HCT116 (cell line): ENCODE measurements around the gene ACER2. TPM values are rescaled to one million over a fixed set of nuclear protein-coding genes. Genes with fewer than 3 reads are reported as not detected.

ENCODE experiments used
- ATAC-seq: fragments of 200-7000 bp; cut with Tn5 transposase; 2 replicates; pipeline ENCODE4 v1.9.1; 2020; ENCODE audit warnings: mild to moderate bottlenecking, moderate library complexity
- BruUV-seq: library from RNA; stranded (reverse); fragments of 400-500 nt; replicated peaks from 2 replicates; lab custom pipeline; 2021; lab: Mats Ljungman, UMichigan
- CTCF ChIA-PET: fragments of 300-600 bp; sonication (Branson Sonifier 250); formaldehyde crosslinking; loops from one replicate; lab custom pipeline; 2021; ENCODE audit warnings: antibody characterized with exemption; lab: Charles Lee
- POLR2A ChIA-PET: fragments of 300-600, 350-600 bp; sonication (Branson Sonifier 250); formaldehyde crosslinking; loops from one replicate; lab custom pipeline; 2021; ENCODE audit warnings: antibody characterized with exemption; lab: Charles Lee
- RAD21 ChIA-PET, 2 experiments: fragments of 300-600 bp; sonication (Branson Sonifier 250); formaldehyde crosslinking; loops; one replicate each; lab custom pipeline; 2023; ENCODE audit warnings: low total read pairs in 2 of 2; ENCODE audit not compliant: uncharacterized antibody in 2 of 2, unreplicated experiment in 2 of 2, low non-redundant PET in 1 of 2; lab: Charles Lee
- DNase-seq: peaks from one replicate; pipeline ENCODE4 v3.0.0-alpha.2; 2010; ENCODE audit warnings: low read depth, low spot score
- H2AFZ ChIP-seq: fragments of 200-600 bp; shearing (Covaris generic), sonication (generic); 2 replicates; pipeline ENCODE4 v1.6.1; 2017; ENCODE audit warnings: low read depth, mixed run types, mixed read lengths, antibody characterized with exemption, low read length; ENCODE audit not compliant: poor library complexity, severe bottlenecking
- H3K27ac ChIP-seq: 2 replicates; pipeline ENCODE4 v1.5.1; 2012; ENCODE audit warnings: low read depth, low read length
- H3K27me3 ChIP-seq: fragments of 200-600 bp; sonication (generic); 2 replicates; pipeline ENCODE4 v1.6.1; 2016; ENCODE audit warnings: mixed run types, low read length, mixed read lengths; ENCODE audit not compliant: insufficient read depth
- H3K36me3 ChIP-seq, 2 experiments: fragments of 200-500 bp in 1 of 2; fragments of 200-600 bp in 1 of 2; sonication (Bioruptor generic) in 1 of 2; sonication (generic) in 1 of 2; 2 replicates each; pipeline versions ENCODE4 v1.5.1 to v1.6.1; 2014 to 2016; ENCODE audit warnings: low read length in 2 of 2, inconsistent platforms in 1 of 2, mixed read lengths in 1 of 2, mixed run types in 1 of 2; ENCODE audit not compliant: insufficient read depth in 2 of 2, control insufficient read depth in 1 of 2
- H3K4me1 ChIP-seq, 2 experiments: fragments of 200-600 bp in 1 of 2; sonication (generic) in 1 of 2; 2 replicates each; pipeline versions ENCODE4 v1.5.1 to v1.6.1; 2012 to 2017; ENCODE audit warnings: low read length in 2 of 2, inconsistent platforms in 1 of 2, mild to moderate bottlenecking in 1 of 2, mixed read lengths in 1 of 2, mixed run types in 1 of 2, moderate library complexity in 1 of 2; ENCODE audit not compliant: insufficient read depth in 2 of 2, control insufficient read depth in 1 of 2
- H3K4me2 ChIP-seq: fragments of 200-600 bp; sonication (generic); 2 replicates; pipeline ENCODE4 v1.6.1; 2017; ENCODE audit warnings: mixed run types, low read length, mixed read lengths
- H3K4me3 ChIP-seq, 2 experiments: fragments of 200-600 bp in 1 of 2; sonication (generic) in 1 of 2; replicated peaks in 1 of 2; 2 replicates each; pipeline ENCODE4 v1.5.1; 2011 to 2016; ENCODE audit warnings: low read length in 2 of 2, control low read depth in 1 of 2, low read depth in 1 of 2, mild to moderate bottlenecking in 1 of 2, mixed read lengths in 1 of 2, mixed run types in 1 of 2
- H3K79me2 ChIP-seq: fragments of 200-600 bp; sonication (generic); 2 replicates; pipeline ENCODE4 v1.6.1; 2017; ENCODE audit warnings: mild to moderate bottlenecking, mixed run types, low read length, moderate library complexity, mixed read lengths; ENCODE audit not compliant: insufficient read depth
- H3K9ac ChIP-seq: fragments of 200-600 bp; sonication (generic); 2 replicates; pipeline ENCODE4 v1.6.1; 2016; ENCODE audit warnings: low read length, mixed read lengths
- H3K9me2 ChIP-seq: fragments of 200-600 bp; sonication (generic), shearing (Covaris generic); 2 replicates; pipeline ENCODE4 v1.6.1; 2017; ENCODE audit warnings: mixed run types, mild to moderate bottlenecking, moderate library complexity; ENCODE audit not compliant: insufficient read depth
- H3K9me3 ChIP-seq, 2 experiments: fragments of 200-500 bp in 1 of 2; fragments of 200-600 bp in 1 of 2; sonication (Bioruptor generic) in 1 of 2; sonication (generic) in 1 of 2; 2 replicates each; pipeline ENCODE4 v1.6.1; 2014 to 2017; ENCODE audit warnings: low read length in 2 of 2, mixed read lengths in 2 of 2, inconsistent platforms in 1 of 2, low read depth in 1 of 2, mild to moderate bottlenecking in 1 of 2, mixed run types in 1 of 2, moderate library complexity in 1 of 2; ENCODE audit not compliant: control insufficient read depth in 1 of 2, insufficient read depth in 1 of 2
- H4K20me1 ChIP-seq: fragments of 200-600 bp; sonication (generic), shearing (Covaris generic); 2 replicates; pipeline ENCODE4 v1.6.1; 2017; ENCODE audit warnings: mixed run types, mild to moderate bottlenecking, moderate library complexity; ENCODE audit not compliant: insufficient read depth
- CTCF ChIP-seq, 3 experiments: fragments of 200-600 bp in 1 of 3; sonication (generic) in 1 of 3; IDR thresholded peaks in 2 of 3; conservative IDR thresholded peaks in 1 of 3; 2 replicates each; pipeline ENCODE4 v1.5.1; 2012 to 2017; ENCODE audit warnings: low read depth in 2 of 3, low read length in 2 of 3, antibody characterized with exemption in 1 of 3, borderline replicate concordance in 1 of 3, control low read depth in 1 of 3, mild to moderate bottlenecking in 1 of 3, mixed read lengths in 1 of 3, mixed run types in 1 of 3, moderate library complexity in 1 of 3; ENCODE audit not compliant: insufficient read depth in 1 of 3
- RAD21 ChIP-seq: IDR thresholded peaks from 2 replicates; pipeline ENCODE4 v1.6.1; 2012; ENCODE audit warnings: low read depth, mild to moderate bottlenecking
- SRF ChIP-seq: IDR thresholded peaks from 2 replicates; pipeline ENCODE4 v1.6.1; 2012; ENCODE audit warnings: low read depth
- YY1 ChIP-seq: IDR thresholded peaks from 2 replicates; pipeline ENCODE4 v1.6.1; 2011; ENCODE audit warnings: low read length, low read depth, moderate library complexity, mild to moderate bottlenecking; ENCODE audit not compliant: insufficient replicate concordance; ENCODE audit errors: extremely low read depth
- intact Hi-C: fragments of 100-400 bp; cut with micrococcal nuclease; formaldehyde crosslinking; loops from 2 replicates; pipeline ENCODE4 v1.10.0; 2022
- total RNA-seq: library from RNA; stranded (reverse); gene quantifications from one replicate; pipeline ENCODE4 v1.2.1, GENCODE V29; 2021; ENCODE audit not compliant: unreplicated experiment

Gene ACER2
- total RNA-seq, 1 experiment from 2014 or later, result 4.3 TPM

GRCh38 chr9:19490269-19490668 lies 81.5 kb downstream of the ACER2 start:
- no TSS peak for BruUV-seq

GRCh38 chr9:19490828-19491227 lies 82.0 kb downstream of the ACER2 start:
- intact Hi-C loops, result loop anchor here (5.0 kb wide), 1 partner anchor 151 kb away; no protein-coding TSS in a partner anchor
- Histone ChIP-seq H3K36me3 (no peaks in the 10 kb centered on the region), H4K20me1 (no peaks in the 10 kb centered on the region), H3K4me3 (no peak overlapping the region), H3K4me1 (peaks cover 0 to 5% of the 10 kb centered on the region in 2 experiments; a peak in 1 of 4 replicates), H3K27me3 (peaks cover 23% of the 10 kb centered on the region; the same call in 1 of the 2 replicates), H3K4me2 (no peak overlapping the region), H2AFZ (no peak overlapping the region), H3K79me2 (no peaks in the 10 kb centered on the region), H3K27ac (no peak overlapping the region), H3K9me2 (no peaks in the 10 kb centered on the region), H3K9ac (no peak overlapping the region), H3K9me3 (no peaks in the 10 kb centered on the region)
- no TSS peak for BruUV-seq
- ChIA-PET POLR2A (no interaction called here), CTCF (no interaction called here), RAD21 (no interaction called here)
- ATAC-seq (no peak), DNase-seq (no peak)
- no peak for TF ChIP-seq CTCF (IDR thresholded peaks at IDR 0.05 in 2 of 3, conservative IDR thresholded peaks at IDR 0.05 in 1 of 3; ENCODE audit: borderline replicate concordance in 1 of 3, insufficient read depth in 1 of 3, low read depth in 2 of 3, low read length in 2 of 3)

More at GRCh38 chr9:19490269-19490668, 81.5 kb downstream of the ACER2 start:
- RAD21 ChIA-PET, result no interaction called here
- H3K9me2 ChIP-seq, result no peaks in the 10 kb centered on the region
- H3K4me3 ChIP-seq, result no peak overlapping the region
- no peak overlapping the region for H3K9ac ChIP-seq
- H4K20me1 ChIP-seq, result no peaks in the 10 kb centered on the region
- H3K27ac ChIP-seq, result no peak overlapping the region
- DNase-seq (no peak), ATAC-seq (no peak)
- intact Hi-C loops, result loop anchor here (5.0 kb wide), 1 partner anchor 152 kb away; no protein-coding TSS in a partner anchor
- H3K9me3 ChIP-seq, result no peaks in the 10 kb centered on the region
- peaks cover 23% of the 10 kb centered on the region; the same call in 1 of the 2 replicates for H3K27me3 ChIP-seq
- POLR2A ChIA-PET, result no interaction called here
- H3K4me2 ChIP-seq, result no peak overlapping the region
- peaks cover 0 to 5% of the 10 kb centered on the region in 2 experiments; a peak in 1 of 4 replicates for H3K4me1 ChIP-seq
- no peaks in the 10 kb centered on the region for H3K79me2 ChIP-seq
- CTCF ChIA-PET, result no interaction called here
- no peak for TF ChIP-seq YY1
- no peak for TF ChIP-seq RAD21
- no peak for TF ChIP-seq SRF
- H2AFZ ChIP-seq, result no peak overlapping the region
- H3K36me3 ChIP-seq, result no peaks in the 10 kb centered on the region
